Measurements from ENCODE around the gene H1-8.
"Not testable (repeated sequence)": the region's sequence is repeated elsewhere in the genome, so short reads cannot be mapped to it uniquely, and the experiment has no call there.

The H1-8 gene

GRCh38 chr3:129533406-129533805 lies 9.6 kb upstream of the H1-8 start:
- no peak for DNase-seq

DNA sequence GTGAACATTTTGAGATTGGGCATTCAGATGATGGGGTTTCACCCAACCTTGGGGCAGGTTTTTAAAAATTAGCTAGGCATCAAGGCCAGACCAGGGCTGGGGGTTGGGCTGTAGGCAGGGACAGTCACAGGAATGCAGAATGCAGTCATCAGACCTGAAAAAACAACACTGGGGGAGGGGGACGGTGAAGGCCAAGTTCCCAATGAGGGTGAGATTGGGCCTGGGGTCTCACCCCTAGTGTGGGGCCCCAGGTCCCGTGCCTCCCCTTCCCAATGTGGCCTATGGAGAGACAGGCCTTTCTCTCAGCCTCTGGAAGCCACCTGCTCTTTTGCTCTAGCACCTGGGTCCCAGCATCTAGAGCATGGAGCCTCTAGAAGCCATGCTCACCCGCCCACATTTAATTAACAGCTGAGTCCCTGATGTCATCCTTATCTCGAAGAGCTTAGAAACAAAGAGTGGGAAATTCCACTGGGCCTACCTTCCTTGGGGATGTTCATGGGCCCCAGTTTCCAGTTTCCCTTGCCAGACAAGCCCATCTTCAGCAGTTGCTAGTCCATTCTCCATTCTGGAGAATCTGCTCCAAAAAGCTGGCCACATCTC lies 8.4 kb upstream of the H1-8 start:
- no peak for DNase-seq

GRCh38 chr3:129535075-129535474 lies 7.9 kb upstream of the H1-8 start:
- DNase-seq: no peak

DNA sequence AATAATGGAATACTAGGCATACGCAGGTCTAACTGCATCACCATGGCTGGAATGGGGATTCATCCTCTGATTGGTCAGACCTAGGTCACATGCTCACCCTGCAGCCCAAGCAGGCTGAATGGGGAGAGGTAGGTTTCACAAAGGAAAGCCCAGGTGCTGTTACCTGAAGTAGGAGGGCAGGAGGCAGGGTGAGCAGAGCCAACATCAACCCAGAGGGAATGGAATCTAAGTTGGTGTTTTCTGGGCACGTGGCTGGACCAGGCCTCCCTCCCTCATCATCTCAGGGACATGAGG lies 6.7 kb upstream of the H1-8 start:
- no peak for DNase-seq

DNA sequence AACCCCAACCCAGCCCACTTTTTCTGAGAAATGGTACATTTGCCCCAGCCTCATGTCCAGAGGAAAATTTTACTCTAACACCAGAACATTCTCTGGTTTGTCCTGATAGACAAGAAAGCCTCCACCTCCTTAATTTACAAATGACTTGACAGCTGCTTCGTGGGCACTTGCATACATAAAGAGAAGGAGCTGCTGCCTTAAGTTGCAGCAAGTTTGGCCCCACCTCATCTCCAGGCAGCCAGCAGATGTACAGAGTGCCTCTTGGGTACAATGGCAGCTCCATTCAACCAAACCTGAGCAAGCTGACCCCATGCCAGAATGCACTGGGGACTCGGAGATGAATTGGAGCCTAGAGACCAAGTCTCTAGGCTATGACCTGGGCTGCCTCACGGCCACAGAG lies 6.2 kb upstream of the H1-8 start:
- DNase-seq: no peak

DNA sequence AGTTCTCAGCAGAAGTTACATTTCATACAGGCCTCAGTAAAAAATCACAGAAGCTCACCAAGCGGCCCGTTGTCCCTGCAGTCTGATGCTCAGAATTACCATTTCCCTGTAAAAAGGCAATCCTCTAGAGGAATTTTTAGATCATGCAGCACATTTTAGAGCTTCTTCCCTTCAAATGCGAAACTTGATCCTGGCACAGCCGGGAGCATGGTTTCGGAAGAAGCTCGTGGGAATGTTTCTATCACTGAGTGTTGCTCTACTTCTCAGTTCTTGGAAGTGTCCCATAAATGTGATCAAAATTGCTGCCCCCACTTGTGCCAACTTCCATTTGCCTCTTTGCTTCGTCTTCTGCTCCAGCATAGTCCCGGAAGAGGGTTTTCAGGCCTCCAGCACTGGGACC lies 3.8 kb upstream of the H1-8 start:
- no peak for DNase-seq

DNA sequence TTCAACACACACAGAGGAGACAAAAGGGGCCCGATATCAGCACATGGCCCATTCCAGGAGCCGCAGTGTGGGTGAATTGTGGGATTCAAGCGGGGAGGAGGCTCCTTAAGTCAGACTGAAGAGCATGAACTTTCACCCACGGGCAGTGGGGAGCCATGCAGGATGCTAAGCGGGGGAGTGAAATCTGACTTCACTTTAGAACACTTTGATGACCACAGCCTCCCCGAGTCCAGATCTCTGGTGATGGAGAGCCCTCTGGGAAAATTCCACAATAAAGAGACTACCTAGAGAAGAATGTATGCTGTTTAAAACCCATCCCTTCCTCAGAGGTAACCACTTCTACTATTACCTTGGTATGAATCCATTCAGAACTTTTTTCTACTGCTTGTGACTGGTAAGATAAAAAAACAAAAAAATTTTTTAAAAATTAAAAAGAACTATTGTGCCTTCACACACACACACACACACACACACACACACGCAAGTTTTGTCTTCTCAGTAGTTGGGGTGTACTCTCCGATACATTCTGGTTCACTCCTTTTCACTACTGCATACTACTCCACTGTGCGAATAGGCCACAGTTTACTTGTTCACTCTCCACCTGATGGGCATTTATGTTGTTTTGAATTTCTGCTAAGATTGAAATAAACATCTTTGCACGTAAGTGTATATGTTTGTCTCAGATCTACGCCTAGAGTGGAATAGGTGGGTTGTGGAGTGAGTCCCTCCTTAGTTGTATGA lies 2.0 kb upstream of the H1-8 start:
- DNase-seq: no peak

DNA sequence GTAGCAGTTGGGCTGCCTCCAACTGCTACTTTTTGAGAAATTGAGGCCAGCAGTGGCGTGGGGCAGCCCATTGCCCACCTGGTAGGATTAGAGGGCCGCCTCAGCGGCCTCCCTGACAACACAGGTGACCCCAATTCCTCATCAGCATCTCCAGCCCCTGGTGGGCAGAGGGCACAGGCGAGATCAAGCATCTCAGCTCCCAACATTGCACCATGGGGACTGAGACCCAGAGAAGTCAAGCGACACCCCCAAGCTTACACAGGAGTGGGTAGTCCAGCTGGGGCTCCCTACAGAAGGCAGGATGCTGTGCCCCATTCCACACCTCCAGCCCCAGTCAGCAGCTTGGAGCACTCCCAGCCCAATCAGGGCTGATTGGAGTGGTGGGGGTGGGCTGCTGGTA lies 228 bp upstream of the H1-8 start:
- DNase-seq: no peak

- DNase-seq: no peak
These were observed 1.0 kb downstream of the H1-8 start for GRCh38 chr3:129543999-129544398.

DNA sequence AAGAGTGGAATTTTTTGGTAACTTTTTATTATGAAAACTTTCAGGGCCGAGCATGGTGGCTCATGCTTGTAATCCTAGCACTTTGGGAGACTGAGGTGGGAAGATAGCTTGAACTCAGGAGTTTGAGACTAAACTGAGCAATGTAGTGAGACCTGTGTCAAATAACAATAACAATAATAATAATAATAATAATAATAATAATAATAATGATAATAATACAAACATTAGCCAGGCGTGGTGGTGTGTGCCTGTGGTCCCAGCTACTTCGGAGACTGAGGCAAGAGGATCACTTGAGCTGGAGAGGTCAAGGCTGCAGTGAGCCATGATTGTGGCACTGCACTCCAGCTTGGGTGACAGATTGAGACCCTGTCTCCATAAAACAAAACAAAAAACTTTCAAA lies 3.0 kb downstream of the H1-8 start:
- not testable (repeated sequence) for DNase-seq

DNA sequence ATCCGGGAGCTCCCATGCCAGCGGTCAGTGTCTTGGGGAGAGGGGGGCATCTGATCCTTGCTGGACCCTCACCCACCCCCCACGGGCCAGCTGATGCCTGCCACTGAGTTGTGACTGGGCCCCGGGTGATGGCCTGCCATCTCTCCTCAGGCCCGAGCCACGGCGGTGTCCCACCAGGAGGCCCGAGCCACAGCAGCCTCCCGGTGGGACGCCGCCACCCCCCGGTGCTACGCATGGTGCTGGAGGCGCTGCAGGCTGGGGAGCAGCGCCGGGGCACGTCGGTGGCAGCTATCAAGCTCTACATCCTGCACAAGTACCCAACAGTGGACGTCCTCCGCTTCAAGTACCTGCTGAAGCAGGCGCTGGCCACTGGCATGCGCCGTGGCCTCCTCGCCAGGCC lies 4.3 kb downstream of the H1-8 start:
- DNase-seq: no peak

GRCh38 chr3:129548104-129548965 lies 5.4 kb downstream of the H1-8 start:
- no peak for DNase-seq

DNA sequence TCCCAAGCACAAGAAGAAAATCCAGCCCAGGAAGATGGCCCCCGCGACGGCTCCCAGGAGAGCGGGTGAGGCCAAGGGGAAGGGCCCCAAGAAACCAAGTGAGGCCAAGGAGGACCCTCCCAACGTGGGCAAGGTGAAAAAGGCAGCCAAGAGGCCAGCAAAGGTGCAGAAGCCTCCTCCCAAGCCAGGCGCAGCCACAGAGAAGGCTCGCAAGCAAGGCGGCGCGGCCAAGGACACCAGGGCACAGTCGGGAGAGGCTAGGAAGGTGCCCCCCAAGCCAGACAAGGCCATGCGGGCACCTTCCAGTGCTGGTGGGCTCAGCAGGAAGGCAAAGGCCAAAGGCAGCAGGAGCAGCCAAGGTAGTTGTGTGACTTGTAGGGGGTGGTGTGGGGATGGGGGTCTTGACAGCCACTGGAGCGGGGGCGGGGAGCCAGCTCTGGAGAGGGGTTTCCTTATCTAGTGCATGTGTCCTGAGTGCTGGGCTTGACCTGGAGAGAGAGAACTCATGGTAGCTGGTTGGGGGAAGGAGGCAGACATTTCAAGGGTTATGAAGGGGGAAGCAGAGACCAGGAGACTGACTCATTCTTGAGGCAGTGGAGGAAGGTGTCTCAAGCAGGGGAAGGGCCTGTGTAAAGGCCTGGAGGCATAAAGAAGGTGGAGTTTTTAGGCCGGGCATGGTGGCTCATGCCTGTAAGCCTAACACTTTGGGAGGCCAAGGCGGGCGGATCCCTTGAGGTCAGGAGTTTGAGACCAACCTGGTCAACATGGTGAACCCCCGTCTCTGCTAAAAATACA lies 6.2 kb downstream of the H1-8 start:
- DNase-seq: peak; percentile 38

GRCh38 chr3:129549805-129550204 lies 6.8 kb downstream of the H1-8 start:
- no peak for DNase-seq

DNA sequence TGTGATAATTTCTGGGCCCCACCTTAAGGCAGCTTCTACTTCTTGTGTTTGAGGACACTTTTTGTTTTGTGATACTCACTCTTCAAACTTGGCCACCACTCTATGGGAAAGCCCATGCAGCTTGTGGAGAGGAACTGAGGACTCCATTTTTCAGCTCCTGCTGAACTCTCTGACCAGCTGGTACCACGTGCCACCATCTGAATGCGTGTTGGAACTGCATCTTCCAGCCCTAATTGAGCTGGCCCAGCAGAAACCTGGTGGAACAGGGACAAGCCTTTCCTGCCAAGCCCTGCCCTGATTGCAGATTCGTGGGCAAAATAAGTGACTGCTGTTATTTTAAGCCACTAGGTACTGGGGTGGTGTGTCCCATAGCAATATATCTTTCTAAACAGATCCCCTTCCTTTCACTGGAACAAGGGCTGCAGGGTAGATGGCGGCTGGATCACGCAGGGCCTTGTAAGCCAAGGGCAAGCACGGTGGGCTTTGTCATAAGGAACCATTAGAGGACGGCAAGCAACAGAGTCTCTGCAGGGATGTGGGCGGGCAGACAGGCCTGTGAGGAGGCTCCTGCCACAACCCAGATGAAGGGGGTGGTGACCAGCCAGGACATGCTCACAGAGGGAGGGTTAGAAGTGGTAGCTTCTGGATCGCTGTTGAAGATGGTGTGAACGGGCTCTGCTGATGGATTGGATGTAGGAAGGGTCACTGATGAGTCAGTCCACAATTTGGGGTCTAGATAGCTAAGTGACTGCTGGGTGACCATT lies 9.5 kb downstream of the H1-8 start:
- no peak for DNase-seq

GRCh38 chr3:129553171-129553570 lies 10.2 kb downstream of the H1-8 start:
- peak; percentile 17 for DNase-seq

DNA sequence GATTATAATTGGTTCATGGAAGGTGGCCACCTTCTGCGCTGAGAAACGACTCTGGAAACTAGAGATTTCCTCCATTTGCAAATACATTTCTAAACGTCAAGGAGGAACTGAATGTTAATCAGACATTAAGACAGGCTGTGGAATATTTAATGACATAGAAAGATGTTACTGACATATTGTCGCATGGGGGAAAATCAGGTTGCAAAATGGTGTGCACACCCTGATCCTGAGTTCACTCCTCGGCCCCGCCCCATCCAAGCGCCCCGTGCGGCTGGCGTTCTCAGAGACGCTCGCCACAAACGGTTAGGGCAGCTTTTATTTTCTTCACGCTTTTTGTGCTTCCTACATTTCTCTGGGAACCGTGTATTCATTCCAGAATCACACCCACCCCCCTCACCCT lies 10.7 kb downstream of the H1-8 start:
- DNase-seq: no peak

DNA sequence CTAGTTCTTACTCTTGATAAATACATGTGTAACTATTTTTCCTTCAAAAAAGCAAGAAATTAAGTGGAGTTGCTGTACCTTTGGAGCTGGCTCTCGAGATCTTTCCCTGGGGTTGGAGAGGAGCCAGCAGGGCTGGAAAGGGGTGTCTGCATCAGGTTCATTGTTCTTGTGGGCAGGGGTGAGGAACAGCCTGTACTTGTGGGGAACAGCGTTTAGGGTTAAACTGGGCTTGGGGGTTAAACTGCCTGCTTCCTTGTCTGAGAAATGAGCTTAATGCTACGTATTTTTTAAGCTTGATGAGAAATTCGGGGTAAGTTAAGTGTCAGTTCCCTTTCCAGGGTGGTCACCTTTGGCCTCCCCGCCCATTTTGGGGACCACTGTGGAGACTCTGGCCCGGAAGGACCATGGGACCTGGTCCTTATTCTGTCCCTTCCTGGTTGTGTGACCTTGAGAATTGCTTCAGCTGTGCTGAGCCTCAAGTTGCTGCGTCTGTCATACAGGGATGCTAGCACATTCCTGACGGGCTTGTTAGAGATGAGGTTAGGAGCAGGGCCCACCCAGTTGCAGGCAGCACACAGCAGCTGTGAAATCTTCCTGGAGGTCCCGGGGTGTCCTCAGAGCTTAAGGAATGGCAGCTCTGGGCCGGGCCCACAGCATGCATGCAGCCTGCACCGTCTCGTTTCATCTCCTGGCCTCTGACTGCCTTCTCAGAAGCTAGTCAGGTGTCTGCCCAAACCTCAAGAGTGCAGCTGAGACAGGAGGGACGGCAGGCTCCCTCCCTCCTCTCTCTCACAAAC lies 11.6 kb downstream of the H1-8 start:
- peak; percentile 60 for DNase-seq

DNA sequence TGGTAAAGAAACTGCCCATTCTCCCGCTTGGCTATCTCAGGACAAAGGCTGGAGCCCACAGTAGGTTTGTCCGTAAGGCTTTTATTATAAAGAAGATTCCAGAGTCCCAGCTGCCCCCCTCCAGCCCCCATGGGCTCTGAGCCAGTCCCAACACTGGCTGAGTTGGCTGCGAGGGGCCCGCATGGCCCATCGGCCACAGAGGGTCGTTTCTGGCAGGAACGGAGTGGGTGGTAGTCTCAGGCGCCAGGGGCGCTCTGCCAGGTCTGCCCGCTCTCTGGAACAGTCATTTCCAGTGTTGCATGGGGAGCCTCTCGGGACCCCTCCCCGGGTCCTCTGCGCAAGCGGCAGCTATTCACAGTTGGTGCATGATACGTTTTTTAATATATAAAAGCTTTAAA lies 12.2 kb downstream of the H1-8 start:
- no peak for DNase-seq

- no peak for DNase-seq
These were observed 12.8 kb downstream of the H1-8 start for GRCh38 chr3:129555616-129556357.

GRCh38 chr3:129556358-129556695 lies 13.4 kb downstream of the H1-8 start:
- DNase-seq: no peak
